ENCODE data around the gene HSPG2.
"Not testable (repeated sequence)": the region's sequence is repeated elsewhere in the genome, so short reads cannot be mapped to it uniquely, and the experiment has no call there.

Gene HSPG2

DNA sequence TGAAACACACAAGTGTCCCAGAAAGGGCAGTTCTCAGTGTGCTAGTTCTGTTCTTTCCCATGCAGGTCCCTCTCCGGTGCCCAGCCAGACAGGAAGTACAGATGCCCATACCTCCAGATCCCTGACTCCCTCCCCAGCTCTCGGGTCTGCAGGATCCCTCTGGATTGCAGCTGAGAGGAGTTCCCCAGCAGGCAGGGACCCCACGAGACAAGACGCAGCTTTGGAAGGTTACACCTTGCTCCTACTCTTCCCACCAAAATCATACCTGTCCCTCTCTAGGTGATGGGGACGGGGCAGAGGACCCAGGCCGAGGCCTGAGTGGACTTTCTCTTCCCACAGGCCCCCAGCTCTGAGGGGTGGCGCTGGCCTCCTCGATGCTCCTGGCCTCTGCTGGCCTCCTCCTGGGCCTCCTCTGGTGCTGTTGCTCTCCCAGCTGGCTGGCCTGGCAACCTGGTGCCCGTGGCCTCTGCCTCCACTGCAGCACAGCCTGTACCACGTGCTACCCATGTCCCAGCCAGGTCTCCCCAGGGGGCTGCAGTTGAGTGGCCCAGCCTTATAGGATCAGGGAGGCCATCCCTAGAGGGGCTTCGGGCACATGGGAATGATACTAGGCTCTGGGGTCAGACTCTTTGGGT is 115.6 kb downstream of the HSPG2 start:
- DNase-seq: no peak

DNA sequence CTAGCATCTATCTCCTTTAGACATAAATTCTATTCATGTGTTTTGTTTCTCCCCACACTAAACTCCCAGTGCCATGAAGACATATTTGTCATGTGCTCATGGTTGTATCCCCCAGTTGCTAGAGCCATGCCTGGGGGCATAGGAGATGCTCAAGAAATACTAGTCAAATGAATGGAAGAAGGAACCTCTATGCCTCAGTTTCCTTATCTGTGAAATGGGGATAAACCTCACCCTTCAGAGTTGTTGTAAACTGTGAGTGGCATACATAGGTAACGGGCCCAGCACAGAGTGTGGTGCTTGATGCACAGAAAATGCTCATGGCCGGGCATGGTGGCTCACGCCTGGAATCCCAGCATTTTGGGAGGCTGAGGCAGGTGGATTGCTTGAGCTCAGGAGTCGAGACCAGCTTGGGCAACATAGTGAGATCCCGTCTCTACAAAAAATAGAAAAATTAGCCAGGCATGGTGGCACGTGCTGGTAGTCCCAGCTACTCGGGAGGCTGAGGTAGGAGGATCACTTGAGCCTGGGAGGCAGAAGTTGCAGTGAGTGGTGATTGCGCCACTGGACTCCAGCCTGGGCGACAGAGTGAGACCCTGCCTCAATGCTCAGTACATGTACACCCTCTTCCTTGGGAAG is 116.4 kb downstream of the HSPG2 start:
- no peak for DNase-seq

DNA sequence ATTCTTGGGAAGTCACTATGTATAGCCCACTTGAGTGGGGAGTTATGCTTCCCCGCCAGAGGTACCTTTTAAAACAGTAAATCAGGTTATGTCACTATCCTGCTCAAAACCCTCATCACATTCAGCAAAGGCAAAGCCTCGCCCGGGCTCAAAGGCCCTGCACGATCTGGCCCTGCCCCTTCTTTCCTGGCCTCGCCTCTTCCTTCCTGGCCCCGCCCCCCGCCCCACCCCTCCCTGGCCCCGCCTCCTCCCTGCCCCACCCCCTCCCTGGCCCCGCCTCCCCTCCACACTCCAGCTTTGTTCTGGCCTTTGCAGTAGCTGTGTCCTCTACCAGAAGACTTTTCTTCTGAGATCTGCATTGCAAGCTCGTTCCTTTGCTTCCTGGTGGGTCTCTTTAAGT is 118.5 kb downstream of the HSPG2 start:
- DNase-seq: no peak

DNA sequence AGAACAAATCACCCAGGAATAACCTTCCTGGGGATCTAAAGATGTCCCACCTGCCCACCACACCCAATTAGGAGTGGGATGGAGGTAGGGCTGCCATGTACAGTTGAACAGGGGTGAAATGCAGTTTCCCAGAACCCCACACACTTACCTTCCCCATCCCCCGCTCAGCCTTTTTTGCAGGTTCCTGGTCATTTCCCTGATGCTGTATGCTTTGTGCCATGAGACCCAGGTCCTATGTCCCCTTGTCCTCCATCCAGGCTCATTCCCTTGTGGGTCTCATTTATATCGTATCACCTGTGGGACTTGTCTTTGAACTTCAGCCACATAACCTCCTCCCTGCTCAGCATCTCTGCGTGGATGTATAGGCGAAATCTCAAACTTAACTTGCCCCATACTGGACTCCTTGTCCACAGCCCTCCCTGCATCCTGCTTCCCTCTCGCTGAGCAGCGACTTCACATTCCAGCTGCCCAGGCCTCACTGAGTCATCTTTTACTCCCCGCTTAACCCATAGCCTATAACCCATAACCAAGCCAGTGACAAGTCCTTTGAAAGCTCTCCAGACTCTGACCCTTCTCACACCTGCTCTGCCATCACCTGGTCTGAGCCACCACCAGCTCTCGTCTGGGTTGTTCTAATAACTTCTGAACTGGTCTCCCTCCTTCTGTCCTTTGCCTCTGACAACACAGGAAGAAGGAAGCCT is 120.4 kb downstream of the HSPG2 start:
- no peak for DNase-seq

DNA sequence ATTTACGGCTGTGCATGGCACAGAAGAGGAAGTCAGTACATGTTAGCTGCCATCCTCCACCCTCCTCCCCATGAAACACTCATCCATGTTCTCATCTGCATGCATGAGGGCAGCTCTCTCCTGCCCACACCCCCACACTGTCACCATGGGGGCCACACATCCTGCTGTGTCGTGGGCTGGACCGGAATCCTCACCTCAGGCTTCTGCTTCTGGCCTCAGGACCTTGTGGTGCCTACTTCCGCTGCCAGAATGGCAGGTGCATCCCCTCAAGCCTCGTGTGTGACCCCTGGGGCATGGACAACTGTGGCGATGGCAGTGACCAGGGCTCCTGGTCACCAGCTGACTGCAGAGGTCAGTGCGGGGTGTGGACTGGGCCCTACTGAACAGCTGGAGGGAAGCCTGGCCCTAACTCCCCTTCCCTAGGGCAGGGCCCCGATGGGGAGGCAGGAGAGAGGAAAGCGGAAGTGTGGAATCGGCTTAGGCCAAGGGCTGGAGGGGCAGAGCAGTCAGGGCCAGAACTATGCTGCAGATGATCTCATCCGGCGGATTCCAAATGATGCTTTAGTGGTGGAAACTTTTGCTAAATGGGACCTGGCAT is 121.3 kb downstream of the HSPG2 start:
- DNase-seq: no peak

DNA sequence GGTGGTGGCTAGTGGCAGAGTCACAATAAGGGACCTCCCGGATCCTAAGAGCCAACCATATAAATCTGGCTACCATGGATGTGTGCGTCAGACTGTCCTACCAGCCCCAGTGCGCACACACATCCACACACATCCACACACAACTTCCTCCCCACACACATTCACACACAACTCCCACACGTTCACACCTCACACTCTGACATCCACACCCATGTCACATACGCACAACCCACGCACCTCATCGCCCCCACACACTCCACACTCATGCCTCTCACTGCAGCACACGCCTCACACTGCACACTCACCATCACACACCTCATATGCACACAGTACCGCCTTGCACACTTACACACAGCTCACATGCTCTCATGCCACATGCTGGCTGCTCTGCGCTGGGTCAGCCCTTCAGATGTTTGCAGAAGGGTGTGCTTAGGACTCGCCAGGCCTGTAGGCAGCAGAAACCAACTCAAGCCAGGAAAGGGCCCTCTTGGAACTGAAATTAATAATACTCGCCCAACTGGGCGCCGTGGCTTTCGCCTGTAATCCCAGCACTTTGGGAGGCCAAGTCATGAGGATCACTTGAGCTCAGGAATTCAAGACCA is 122.0 kb downstream of the HSPG2 start:
- no peak for DNase-seq

DNA sequence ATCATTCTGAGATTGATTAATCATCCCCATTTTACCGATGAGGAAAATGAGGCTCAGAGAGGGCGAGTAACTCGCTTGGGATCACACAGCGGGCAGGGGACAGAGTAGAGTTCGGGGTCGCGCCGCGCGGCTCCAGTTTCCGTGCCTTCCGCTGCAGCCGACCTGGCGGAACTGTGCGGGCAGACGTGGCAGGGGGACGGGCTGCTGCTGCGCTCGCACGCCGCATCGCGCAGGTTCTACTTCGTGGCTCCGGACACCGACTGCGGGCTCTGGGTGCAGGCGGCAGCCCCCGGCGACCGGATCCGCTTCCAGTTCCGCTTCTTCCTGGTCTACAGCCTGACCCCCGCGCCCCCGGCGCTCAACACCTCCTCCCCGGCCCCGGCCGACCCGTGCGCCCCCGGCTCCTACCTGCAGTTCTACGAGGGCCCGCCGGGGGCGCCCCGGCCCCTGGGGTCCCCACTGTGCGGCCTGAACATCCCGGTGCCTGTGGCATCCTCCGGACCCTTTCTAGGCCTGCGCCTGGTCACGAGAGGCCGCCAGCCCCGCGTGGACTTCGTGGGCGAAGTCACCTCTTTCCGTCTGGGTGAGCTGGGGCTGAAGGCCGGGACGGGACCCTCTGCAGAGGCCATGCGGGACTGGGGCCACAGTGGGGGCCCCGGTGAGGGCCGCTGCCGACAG is 122.7 kb downstream of the HSPG2 start:
- DNase-seq: no peak

DNA sequence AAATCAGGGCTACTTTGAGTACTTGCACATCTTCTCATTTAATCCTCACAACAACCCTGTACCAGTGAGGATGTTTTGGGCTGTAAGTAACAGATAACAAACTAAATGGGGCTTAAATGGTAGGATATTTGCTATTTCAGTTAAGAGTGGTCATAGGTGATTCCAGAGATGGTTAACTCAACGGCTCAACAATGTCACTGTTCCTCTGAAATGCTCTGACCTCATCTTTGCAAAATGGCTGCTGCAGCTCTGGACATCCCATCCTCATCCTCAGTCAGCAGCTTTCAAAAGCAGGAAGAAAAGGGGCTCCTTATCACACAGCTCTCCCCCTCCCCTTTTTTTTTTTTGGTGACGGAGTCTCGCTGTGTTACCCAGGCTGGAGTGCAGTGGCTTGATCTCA is 123.6 kb downstream of the HSPG2 start:
- DNase-seq: no peak

DNA sequence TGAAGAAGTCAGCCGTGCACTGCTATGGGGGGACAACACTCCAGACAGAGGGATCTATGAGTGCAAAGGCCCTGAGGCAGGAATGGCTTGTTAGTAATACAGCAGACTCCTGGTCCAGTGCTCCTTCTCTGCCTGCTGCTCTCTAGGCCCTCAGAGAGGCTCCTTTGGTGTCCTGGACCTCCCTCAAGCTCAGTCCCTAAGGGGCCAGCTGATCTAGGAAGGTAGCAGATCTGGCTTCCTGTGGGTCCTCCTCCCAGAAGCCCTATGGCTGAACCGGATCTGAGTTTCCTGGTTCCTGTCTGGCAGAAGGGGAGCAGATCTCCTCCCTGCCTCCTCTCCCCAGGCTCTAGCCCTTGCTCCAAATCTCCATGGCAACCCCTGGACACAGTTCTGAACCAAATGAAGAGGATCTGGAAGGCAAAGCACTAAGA is 125.2 kb downstream of the HSPG2 start, which contains the start of gene LDLRAD2:
LDLRAD2 (plus strand) TSS at position 391 of the 431 bp plus-strand sequence. CDS start 187 bp downstream, outside the sequence.
- DNase-seq: no peak

DNA sequence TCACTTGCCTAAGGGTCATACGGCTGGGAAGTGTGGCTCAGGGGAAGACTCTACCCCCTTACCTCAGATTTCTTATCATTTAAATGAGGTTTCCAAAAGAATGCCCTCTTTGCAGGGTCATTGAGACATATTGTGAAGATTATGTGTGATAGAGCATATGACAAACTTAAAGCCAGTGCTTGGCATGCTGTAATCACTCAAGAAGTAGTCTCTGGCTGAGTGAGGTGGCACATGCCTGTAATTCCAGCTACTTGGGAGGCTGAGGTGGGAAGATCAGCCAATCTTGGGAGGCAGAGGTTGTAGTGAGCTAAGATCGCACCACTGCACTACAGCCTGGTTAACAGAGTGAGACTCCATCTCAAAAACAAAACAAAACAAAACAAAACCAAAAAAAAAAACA is 132.6 kb downstream of the HSPG2 start:
- DNase-seq: no peak

DNA sequence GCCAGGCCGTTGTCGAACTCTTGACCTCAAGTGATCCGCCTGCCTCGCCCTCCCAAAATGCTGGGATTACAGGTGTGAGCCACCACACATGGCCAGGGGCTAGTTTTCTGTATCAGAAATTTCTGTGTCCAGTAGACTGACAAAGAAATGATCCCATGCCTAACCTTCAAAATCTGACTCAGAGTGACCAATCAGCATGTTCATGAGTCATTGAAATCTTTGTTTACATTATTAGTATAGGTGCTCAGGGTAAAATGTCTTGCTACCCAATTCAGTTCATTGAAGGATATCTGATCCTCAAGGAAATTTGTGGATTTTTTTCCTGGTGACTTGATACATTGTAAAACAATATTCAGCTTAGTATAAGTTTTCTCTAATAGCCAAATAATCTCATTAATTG is 136.0 kb downstream of the HSPG2 start:
- DNase-seq: no peak

DNA sequence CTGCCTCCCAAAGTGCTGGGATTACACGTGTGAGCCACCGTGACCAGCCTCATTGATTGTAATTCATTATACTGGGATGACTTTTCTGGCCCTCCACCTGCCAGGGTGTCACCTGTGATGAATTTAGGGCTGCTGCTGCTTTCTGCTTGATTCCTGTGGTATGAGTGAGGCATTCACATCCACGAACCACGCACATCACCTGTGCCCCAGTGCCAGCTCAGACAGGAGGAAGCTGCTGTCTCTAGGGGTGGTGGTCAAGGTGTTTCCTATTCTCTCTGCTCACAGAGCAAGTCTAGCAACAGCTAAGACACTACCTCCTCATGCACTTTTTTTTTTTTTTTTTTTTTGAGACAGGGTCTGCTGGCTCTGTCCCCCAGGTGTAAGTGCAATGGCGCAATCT is 137.4 kb downstream of the HSPG2 start:
- DNase-seq: no peak

DNA sequence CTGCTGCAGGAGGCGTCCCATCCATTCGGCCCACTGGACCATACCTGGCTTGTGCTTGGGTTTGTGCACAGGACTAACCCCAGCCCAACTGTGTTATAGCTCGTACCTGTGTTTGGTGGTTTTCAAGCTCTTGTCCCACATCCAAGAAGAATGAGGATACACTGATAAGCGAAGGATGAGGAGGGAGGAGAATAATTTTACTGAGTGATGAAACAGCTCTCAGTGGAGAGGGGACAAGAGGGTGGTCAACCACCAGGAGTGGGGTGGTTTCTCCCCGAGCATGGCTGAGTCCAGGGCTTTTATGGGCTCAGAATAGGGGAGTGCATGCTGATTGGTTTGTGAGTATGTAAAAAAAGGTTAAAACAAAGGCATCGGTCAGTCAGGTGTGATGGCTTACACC is 142.0 kb downstream of the HSPG2 start:
- no peak for DNase-seq

DNA sequence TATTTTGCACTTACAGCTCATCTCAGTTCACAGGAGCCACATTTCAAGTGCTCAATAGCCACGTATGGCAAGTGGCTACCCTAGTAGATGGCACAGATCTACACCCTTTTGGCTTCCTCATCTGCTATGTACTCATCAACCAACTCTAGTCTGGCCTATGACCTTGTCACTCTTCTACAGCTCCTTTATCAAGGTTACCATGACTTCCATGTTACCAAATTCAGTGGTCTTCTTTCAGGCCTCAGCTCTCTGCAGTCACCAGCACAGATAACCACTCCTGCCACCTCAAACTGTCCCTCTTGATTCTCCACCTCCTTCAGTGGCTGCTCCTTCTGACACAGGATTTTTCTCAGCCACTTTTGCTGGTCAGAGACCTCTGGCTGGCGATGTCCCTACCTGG is 142.5 kb downstream of the HSPG2 start:
- DNase-seq: no peak

DNA sequence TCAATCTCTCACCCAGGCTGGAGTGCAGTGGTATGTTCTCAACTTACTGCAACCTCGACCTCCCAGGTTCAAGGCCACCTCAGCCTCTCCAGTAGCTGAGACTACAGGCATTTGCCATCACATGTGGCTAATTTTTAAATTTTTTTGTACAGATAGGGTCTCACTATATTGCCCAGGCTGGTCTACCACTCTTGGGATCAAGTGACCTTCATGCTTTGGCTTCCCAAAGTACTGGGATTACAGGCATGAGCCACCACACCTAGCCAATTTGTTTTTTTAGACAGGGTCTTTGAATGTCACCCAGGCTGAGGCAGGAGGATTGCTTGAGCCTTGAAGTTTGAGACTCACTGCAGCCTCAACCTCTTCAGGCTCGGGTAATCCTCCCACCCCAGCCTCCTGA is 144.0 kb downstream of the HSPG2 start:
- no peak for DNase-seq

DNA sequence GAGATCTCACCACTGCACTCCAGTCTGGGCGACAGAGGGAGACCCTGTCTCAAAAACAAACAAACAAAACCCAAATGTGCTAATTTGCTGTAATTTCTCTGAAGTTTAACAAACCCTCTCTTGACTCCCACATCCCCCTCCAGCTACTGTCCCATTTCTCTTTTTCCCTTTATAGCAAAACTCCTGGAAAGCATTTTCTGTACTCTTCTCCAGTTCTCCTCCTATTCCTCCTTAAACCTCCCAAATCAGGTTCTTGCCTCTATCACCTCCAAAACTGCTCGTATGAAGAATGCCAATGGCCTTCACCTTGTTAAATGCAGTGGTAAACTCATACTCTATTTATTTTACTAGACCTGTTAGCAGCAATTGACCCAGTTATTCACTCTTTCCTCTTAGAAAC is 150.5 kb downstream of the HSPG2 start:
- no peak for DNase-seq

DNA sequence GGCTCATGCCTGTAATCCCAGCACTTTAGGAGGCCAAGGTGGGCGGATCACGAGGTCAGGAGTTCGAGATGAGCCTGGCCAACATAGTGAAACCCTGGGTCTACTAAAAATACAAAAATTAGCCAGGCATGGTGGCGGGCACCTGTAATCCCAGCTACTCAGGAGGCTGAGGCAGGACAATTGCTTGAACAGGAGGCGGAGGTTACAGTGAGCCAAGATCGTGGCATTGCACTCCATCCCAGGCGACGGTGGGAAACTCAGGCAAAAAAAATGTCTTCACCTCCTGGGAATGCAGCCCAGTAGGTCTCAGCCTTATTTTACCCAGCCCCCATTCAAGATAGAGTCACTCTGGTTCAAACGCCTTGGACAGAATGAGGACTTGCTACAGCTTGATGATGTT is 151.3 kb downstream of the HSPG2 start:
- not testable (repeated sequence) for DNase-seq

DNA sequence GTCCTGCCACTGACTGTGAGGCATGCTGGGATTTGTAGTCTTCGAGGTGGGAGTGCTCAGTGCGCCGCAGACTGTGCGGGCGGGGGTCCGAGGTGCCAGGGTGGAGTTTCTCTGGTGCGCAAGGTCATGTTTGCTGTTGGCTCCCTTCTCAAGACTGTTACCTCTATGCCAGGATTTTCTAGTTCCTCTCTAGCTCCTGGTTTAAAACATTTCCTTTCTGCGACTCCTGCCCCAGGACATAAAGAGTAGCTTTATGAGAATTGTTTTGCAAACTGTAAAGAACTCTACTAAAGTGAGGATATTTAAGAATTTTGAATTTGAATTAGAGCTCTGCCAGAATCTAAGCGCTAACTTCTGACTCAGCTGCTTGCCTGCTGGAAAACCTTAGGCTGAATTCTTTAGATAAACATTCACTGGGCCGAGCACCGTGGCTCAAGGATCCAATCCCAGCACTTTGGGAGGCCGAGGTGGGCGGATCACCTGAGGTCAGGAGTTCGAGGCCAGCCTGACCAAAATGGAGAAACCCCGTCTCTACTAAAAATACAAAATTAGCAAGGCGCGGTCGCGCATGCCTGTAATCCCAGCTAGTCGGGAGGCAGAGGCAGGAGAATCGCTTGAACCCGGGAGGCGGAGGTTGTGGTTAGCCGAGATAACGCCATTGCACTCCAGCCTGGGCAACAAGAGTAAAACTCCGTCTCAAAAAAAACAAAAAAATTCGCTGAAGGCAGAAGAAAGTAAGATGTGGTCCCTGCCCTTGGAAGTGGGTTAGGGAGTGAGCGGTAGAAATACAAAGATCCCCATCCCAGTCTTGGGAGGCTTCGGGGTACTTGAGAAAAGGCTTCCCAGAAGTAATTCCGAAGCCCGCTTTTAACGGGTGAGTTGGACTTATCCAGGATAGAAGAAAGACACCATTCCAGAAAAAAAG is 153.2 kb downstream of the HSPG2 start:
- no peak for DNase-seq

DNA sequence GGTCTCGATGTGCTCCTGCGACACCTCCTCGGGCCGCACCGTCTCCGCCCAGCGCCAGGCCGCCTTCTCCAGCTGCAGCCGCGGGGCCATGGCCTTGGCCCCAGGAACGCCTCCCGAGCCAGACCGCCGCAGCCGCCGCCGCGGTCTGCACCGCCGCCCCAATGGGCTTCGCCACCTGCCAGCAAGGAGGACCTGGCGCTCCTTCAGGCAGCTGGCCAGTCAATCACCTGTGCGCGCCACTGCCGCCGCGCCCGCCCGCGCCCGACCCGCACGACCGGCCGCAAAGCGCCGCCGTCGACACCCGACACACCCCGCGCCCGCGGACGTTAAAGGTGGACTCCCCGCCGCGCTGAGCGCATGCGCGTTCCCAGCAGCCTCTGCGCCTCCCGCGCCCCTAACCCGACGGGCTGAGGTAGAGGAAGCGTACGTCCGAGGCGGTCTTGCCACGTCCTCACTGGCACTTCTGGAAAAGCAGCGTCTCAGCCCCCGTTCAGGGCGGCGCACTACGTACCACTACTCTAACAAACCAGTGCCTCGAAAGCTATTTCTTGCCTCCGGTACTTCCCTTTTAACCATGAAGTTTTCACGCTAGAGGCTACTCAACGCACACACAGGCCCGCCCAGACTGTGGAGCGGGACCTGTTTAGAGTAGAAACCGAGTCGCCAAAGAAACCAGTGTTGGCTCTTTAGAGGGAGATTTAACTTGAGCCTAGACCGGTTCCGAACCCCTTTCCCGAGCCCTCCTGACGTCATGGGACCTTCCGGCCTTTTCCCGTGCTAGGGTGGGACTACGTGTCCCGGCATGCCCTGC is 154.0 kb downstream of the HSPG2 start, which contains the start of gene USP48:
USP48 (minus strand) TSS at position 282 of the 811 bp plus-strand sequence; CDS start at position 90, 192 bp downstream.
- peak; percentile 62 for DNase-seq

DNA sequence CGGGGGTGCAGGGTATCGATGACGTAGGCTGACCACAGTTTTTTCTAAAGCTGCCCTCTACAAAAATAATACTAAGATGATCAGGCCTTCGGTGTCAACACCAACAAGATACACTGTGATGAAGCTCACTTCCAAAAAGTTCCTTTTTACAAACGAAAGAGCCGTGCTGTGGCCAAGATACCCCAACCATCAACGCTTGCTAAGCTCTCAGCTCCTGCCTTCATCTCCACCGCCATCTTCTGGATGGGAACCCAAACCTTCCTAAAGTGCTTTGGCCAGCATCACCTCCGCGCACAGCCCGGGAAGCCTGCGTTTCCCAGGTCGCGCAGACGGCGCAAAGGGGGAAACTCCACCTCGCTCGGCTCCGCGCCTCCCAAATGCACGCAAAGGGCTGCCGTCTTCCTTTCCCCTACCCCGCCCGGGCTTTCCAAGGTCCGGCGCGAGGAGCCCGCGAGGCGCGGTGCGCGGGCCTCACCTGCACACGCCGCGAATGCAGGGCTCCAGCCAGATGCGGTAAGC is 154.7 kb downstream of the HSPG2 start:
- DNase-seq: no peak

Measured in NCI-H1436 treated with DMSO at 0.1 percent for 48 hours (cell line).